Activated CD4-positive, alpha-beta T cell treated with anti-CD3 and anti-CD28 coated beads, Interleukin-2, amount 10 ng/mL, durations not matched to agents 7 days and 5 days (primary cell): Measurements from ENCODE around the gene NTM. TPM values are rescaled to one million over a fixed set of nuclear protein-coding genes. Genes with fewer than 3 reads are reported as not detected.
"Not testable (repeated sequence)": the region's sequence is repeated elsewhere in the genome, so short reads cannot be mapped to it uniquely, and the experiment has no call there.

Experiments
- CTCF ChIA-PET: fragments of 350-600 bp; sonication (Branson Sonifier 250); formaldehyde crosslinking; loops from one replicate; lab custom pipeline; 2021; ENCODE audit warnings: antibody characterized with exemption; lab: Charles Lee
- POLR2A ChIA-PET: fragments of 350-600 bp; sonication (Branson Sonifier 250); formaldehyde crosslinking; loops from one replicate; lab custom pipeline; 2021; ENCODE audit warnings: antibody characterized with exemption; lab: Charles Lee
- DNase-seq: peaks from one replicate; pipeline ENCODE4 v3.0.0-alpha.2; 2020
- H3K27ac Mint-ChIP-seq: one replicate; pipeline ENCODE4 v1.8.0; 2021; ENCODE audit warnings: mild to moderate bottlenecking, moderate library complexity, mixed read lengths
- H3K27me3 Mint-ChIP-seq: one replicate; pipeline ENCODE4 v1.8.0; 2021; ENCODE audit warnings: mixed read lengths
- H3K36me3 Mint-ChIP-seq: one replicate; pipeline ENCODE4 v1.8.0; 2021; ENCODE audit warnings: low read depth, mixed read lengths
- H3K4me1 Mint-ChIP-seq: one replicate; pipeline ENCODE4 v1.8.0; 2021; ENCODE audit warnings: mixed read lengths
- H3K4me3 Mint-ChIP-seq: one replicate; pipeline ENCODE4 v1.8.0; 2021; ENCODE audit warnings: mild to moderate bottlenecking, moderate library complexity, mixed read lengths
- H3K9me3 Mint-ChIP-seq: one replicate; pipeline ENCODE4 v1.8.0; 2021; ENCODE audit warnings: mixed read lengths
- total RNA-seq, 2 experiments: library from RNA; stranded (reverse); gene quantifications; one replicate each; pipeline ENCODE4 v1.2.3, GENCODE V29; 2021

NTM gene
- total RNA-seq, 2 experiments from 2014 or later = not detected

DNA sequence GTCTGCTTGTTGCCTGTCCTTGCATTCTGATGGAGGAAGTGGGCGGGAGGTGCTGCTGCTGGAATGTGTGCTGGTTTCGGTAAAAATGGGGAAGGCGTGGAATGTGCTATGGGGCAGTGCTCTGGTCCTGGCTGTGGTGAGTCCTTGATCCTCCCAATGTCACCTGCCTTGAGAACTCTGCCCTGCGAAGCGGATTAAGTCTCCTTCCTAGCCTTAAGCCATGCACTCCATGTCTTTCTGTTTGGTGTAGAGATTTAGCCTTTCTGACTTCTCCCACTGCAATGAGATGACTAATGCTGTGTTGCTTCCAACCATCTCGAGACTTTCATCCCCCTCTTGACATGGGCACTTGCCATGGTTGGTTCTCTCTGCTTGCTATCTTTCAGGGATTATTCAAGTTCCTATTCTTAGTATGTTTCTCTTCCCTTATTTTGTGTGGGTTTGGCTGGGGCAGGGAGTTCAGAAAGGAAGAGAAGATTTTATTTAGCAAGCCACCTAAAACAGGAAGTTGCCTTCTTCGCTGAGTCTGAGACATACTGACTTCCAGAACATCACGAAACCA lies 687.9 kb downstream of the NTM start:
- no peak overlapping the region for H3K27ac Mint-ChIP-seq
- H3K36me3 Mint-ChIP-seq = no peaks in the 10 kb centered on the region
- no peaks in the 10 kb centered on the region for H3K9me3 Mint-ChIP-seq
- POLR2A ChIA-PET = no interaction called here
- CTCF ChIA-PET = no interaction called here
- no peak for DNase-seq
- H3K4me3 Mint-ChIP-seq = no peak overlapping the region
- H3K4me1 Mint-ChIP-seq = no peaks in the 10 kb centered on the region
- H3K27me3 Mint-ChIP-seq = no peaks in the 10 kb centered on the region

- CTCF ChIA-PET = no interaction called here
- H3K4me3 Mint-ChIP-seq = no peak overlapping the region
- H3K9me3 Mint-ChIP-seq = peaks cover 2% of the 10 kb centered on the region
- no peaks in the 10 kb centered on the region for H3K36me3 Mint-ChIP-seq
- no peak overlapping the region for H3K27ac Mint-ChIP-seq
- no peaks in the 10 kb centered on the region for H3K27me3 Mint-ChIP-seq
- POLR2A ChIA-PET = no interaction called here
- H3K4me1 Mint-ChIP-seq = no peaks in the 10 kb centered on the region
- no peak for DNase-seq
Measured at GRCh38 chr11:132060567-132060966, 690.2 kb downstream of the NTM start.

DNA sequence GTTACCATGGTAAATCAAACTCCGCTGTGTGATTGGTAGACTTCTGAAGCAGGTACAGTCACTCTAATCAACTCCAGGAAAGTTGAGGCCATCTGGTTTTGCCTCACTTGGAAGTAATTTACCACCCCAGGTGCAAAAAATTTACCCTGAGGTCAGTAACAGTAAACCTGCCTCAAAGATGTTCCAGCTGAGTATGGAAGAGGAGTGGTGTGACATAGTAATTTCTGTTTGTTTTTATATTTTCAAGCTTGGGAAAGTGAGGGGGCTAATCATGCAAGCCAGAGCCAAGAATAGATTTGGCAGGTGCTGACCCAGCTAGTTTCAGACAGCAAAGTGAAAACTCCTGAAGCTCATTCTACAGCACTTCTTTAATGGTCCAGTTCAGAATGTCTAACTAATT lies 691.6 kb downstream of the NTM start:
- no peak overlapping the region for H3K4me3 Mint-ChIP-seq
- POLR2A ChIA-PET = interaction anchor here (0.7 kb wide), 1 partner anchor 29 kb away, joined by 3 read pairs; no protein-coding TSS in a partner anchor
- H3K27ac Mint-ChIP-seq = no peak overlapping the region
- CTCF ChIA-PET = no interaction called here
- DNase-seq = no peak
- no peaks in the 10 kb centered on the region for H3K27me3 Mint-ChIP-seq
- no peaks in the 10 kb centered on the region for H3K4me1 Mint-ChIP-seq
- peaks cover 4% of the 10 kb centered on the region for H3K9me3 Mint-ChIP-seq
- H3K36me3 Mint-ChIP-seq = no peaks in the 10 kb centered on the region

- peaks cover 7% of the 10 kb centered on the region for H3K9me3 Mint-ChIP-seq
- no peak overlapping the region for H3K4me3 Mint-ChIP-seq
- ChIA-PET POLR2A (interaction anchor here (0.7 kb wide), 1 partner anchor 28 kb away, joined by 3 read pairs; no protein-coding TSS in a partner anchor), CTCF (no interaction called here)
- no peak for DNase-seq
- no peaks in the 10 kb centered on the region for H3K36me3 Mint-ChIP-seq
- H3K27ac Mint-ChIP-seq = no peak overlapping the region
- no peaks in the 10 kb centered on the region for H3K4me1 Mint-ChIP-seq
- no peaks in the 10 kb centered on the region for H3K27me3 Mint-ChIP-seq
Measured at GRCh38 chr11:132062541-132062940, 692.1 kb downstream of the NTM start.

DNA sequence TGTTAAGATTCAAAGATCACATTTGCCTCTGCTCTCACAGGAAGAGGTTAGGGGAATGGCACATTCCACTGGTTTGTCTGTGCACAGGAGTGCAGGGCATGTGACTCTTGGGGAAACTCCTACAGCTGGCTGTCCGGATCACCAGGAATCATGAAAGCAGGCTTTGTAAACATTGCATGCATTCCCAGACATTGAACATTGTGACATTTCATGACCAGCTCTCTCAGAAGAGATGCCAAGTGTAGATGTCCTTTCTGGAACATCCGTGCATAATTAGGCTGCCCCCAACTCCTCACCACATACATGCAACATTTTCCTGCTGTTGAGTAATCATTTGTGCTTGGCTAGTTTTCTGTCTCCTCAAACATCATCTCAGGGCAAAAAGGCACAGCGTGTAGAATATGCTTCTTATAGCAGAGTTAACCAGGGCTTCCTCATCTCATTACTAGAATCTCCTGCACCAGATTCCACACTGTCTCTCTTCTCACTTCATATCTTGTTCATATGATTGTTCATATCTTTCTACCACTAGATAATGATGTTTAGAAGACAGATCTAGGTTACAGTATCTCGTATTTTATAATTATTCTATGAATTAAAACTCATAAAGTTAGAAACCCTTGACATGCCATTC lies 694.7 kb downstream of the NTM start:
- no peak for DNase-seq
- Mint-ChIP-seq H3K36me3 (no peaks in the 10 kb centered on the region), H3K4me3 (no peak overlapping the region), H3K9me3 (peaks cover 10% of the 10 kb centered on the region), H3K4me1 (no peaks in the 10 kb centered on the region), H3K27me3 (no peaks in the 10 kb centered on the region), H3K27ac (no peak overlapping the region)
- ChIA-PET CTCF (interaction anchor here (0.5 kb wide), 1 partner anchor 1110 kb away, joined by 3 read pairs; no protein-coding TSS in a partner anchor), POLR2A (no interaction called here)

DNA sequence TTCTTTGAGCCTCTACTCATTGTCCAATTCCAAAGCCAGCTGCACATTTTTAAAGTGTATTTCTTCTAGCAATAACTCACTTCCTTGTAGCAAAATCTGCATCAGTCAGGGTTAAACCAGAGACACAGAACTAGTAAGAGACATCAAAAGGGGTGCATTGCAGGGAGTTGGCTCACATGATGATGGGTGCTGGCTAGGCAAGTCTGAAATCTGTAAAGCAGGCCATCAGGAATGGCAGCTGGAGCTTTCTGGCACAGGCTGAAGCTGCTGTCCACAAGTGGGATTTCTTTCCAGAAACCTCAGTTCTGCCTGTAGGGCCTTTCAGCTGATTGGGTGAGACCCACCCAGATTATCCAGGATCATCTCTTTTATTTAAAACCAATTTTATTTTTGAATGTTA lies 698.1 kb downstream of the NTM start:
- Mint-ChIP-seq H3K36me3 (no peaks in the 10 kb centered on the region), H3K27me3 (no peaks in the 10 kb centered on the region), H3K27ac (no peak overlapping the region), H3K4me1 (no peaks in the 10 kb centered on the region), H3K4me3 (no peak overlapping the region), H3K9me3 (peaks cover 11% of the 10 kb centered on the region)
- CTCF ChIA-PET = no interaction called here
- POLR2A ChIA-PET = no interaction called here
- DNase-seq = no peak

DNA sequence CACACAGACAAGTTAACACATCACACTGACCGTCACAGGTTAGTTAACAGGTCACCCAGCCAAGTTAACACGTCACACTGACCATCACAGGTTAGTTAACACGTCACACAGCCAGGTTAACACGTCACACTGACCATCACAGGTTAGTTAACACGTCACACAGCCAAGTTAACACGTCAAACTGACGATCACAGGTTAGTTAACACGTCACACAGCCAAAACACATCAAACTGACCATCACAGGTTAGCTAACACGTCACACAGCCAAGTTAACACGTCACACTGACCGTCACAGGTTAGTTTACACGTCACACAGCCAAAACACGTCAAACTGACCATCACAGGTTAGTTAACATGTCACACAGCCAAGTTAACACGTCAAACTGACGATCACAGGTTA lies 699.2 kb downstream of the NTM start:
- H3K27ac Mint-ChIP-seq, CTCF ChIA-PET, POLR2A ChIA-PET: not testable (repeated sequence)

DNA sequence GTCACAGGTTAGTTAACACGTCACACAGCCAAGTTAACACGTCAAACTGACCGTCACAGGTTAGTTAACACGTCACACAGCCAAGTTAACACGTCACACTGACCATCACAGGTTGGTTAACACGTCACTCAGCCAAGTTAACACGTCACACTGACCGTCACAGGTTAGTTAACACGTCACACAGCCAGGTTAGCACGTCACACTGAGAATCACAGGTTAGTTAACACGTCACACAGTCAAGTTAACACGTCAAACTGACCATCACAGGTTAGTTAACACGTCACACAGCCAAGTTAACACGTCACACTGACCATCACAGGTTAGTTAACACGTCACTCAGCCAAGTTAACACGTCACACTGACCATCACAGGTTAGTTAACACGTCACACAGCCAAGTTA lies 700.5 kb downstream of the NTM start:
- H3K9me3 Mint-ChIP-seq, H3K27ac Mint-ChIP-seq, H3K27me3 Mint-ChIP-seq, DNase-seq, POLR2A ChIA-PET, H3K36me3 Mint-ChIP-seq, H3K4me1 Mint-ChIP-seq, CTCF ChIA-PET, H3K4me3 Mint-ChIP-seq: not testable (repeated sequence)

More for the DNA sequence above, 699.2 kb downstream of the NTM start:
- H3K4me3 Mint-ChIP-seq, H3K27me3 Mint-ChIP-seq, H3K4me1 Mint-ChIP-seq, DNase-seq, H3K36me3 Mint-ChIP-seq: not testable (repeated sequence)
- H3K9me3 Mint-ChIP-seq = peaks cover 11% of the 10 kb centered on the region

DNA sequence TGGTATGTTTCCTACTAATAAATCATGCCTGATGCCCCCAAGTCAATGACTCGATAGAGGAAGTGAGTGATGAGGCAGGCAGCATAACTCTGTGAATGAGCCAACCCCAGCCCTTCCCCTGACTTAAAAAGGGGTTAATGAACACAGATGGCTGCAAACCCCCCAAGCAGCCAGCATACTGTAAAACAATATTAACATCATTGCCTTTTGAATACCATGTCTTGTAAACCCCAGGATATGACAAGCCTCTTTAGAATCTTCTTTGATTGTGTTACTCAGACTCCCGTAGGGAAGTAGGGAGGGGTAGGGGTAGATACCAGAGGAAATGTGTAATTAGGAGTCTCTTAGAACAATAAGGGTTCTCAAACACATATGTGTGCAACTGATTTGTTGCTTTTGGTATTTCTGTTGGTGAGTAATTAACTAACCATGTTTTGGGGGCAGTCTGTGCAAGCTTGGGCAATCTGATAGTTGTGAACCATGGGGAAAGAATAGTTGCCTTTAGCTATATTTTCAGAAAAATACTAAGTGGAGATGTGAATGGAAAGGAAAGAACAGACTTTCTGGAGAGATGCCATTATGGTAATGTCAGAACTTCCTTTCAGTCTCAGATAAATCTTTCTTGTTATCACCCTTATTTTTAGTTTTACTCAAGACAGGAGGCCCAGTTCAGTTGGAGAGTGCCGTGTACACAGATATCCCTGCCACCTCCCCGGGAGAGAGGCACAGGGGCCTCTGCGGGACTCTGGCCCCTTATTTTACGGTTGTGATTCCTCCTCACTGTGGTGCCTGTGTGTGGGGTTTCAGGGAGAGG lies 701.8 kb downstream of the NTM start:
- ChIA-PET CTCF (no interaction called here), POLR2A (no interaction called here)
- no peak for DNase-seq
- H3K4me1 Mint-ChIP-seq = no peaks in the 10 kb centered on the region
- no peak overlapping the region for H3K27ac Mint-ChIP-seq
- no peaks in the 10 kb centered on the region for H3K36me3 Mint-ChIP-seq
- peaks cover 5% of the 10 kb centered on the region for H3K9me3 Mint-ChIP-seq
- H3K4me3 Mint-ChIP-seq = no peak overlapping the region
- no peaks in the 10 kb centered on the region for H3K27me3 Mint-ChIP-seq

GRCh38 chr11:132072858-132073211 lies 702.4 kb downstream of the NTM start:
- POLR2A ChIA-PET = no interaction called here
- Mint-ChIP-seq H3K9me3 (peaks cover 4% of the 10 kb centered on the region), H3K4me3 (no peak overlapping the region), H3K27me3 (no peaks in the 10 kb centered on the region), H3K27ac (no peak overlapping the region), H3K4me1 (no peaks in the 10 kb centered on the region), H3K36me3 (no peaks in the 10 kb centered on the region)
- no peak for DNase-seq
- CTCF ChIA-PET = no interaction called here

- Mint-ChIP-seq H3K27ac (no peak overlapping the region), H3K27me3 (no peaks in the 10 kb centered on the region), H3K4me1 (no peaks in the 10 kb centered on the region), H3K36me3 (no peaks in the 10 kb centered on the region), H3K9me3 (peaks cover 4% of the 10 kb centered on the region), H3K4me3 (no peak overlapping the region)
- no peak for DNase-seq
- POLR2A ChIA-PET = no interaction called here
- CTCF ChIA-PET = no interaction called here
Measured at GRCh38 chr11:132073787-132074186, 703.4 kb downstream of the NTM start.

GRCh38 chr11:132075447-132075846 lies 705.0 kb downstream of the NTM start:
- H3K4me1 Mint-ChIP-seq = no peaks in the 10 kb centered on the region
- H3K4me3 Mint-ChIP-seq = no peak overlapping the region
- no peak for DNase-seq
- no peak overlapping the region for H3K27ac Mint-ChIP-seq
- POLR2A ChIA-PET = no interaction called here
- no peaks in the 10 kb centered on the region for H3K36me3 Mint-ChIP-seq
- CTCF ChIA-PET = no interaction called here
- no peaks in the 10 kb centered on the region for H3K27me3 Mint-ChIP-seq
- H3K9me3 Mint-ChIP-seq = peaks cover 2% of the 10 kb centered on the region

DNA sequence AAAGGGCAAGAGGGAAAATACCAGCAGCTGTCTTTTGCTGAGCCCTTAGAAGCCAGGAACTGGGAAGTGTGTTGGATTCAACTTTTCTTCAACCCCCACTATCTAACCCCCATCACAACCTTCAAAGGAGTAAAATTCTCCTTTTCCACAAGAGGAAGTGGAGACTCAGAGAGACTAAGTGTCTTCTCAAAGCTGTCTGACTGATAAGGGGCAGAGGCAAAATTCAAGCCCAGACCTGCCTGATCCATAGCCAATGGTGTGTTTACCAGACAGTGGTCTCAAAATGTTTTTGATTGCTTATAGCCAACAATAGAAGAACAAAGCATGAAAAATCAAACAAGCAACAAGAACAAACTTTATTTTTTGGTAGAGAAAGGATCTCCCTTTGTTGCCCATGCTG lies 707.0 kb downstream of the NTM start:
- Mint-ChIP-seq H3K27me3 (no peaks in the 10 kb centered on the region), H3K4me1 (no peaks in the 10 kb centered on the region), H3K9me3 (peaks cover 12% of the 10 kb centered on the region), H3K4me3 (no peak overlapping the region), H3K36me3 (no peaks in the 10 kb centered on the region), H3K27ac (no peak overlapping the region)
- POLR2A ChIA-PET = no interaction called here
- CTCF ChIA-PET = no interaction called here
- no peak for DNase-seq
